ENCODE measurements around the gene LRRTM4.

Gene LRRTM4

DNA sequence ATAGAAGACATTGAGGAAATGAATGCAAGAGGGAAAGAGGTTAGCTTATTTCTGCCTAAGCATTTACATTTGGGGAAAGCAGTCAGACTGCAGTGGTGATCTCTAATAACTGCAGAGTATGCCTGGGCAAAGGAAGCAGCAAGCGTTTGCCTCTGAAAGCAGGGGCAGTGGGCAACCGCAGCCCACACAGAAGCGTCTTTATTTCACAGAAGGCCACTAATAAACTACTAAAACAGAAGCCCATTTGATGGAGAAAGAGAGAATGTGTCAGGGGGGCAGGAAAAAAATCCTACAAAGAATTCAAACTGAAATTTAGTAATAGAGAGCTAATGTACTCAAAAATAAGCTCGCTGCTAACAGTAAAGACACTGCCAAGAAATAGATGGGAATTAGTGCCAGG lies 53.1 kb downstream of the LRRTM4 start:
- DNase-seq: no peak

DNA sequence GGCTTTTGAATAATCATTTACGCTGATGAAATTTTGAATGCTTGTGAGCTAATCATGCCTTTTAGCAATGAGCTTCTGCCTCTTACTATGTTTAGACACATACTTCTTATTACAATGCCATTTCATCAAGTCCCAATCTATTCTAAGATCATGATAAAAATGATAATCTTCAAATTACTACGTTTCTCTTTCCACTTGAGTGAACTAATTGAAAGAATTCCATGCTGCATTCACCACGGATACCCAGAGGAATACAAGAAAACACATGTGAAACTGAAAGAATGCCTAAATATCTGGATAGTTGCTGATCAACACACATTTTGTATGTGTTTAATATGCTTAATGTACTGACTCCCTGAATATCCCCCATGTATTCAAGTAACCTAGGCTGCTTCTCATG lies 62.3 kb downstream of the LRRTM4 start:
- no peak for DNase-seq

DNA sequence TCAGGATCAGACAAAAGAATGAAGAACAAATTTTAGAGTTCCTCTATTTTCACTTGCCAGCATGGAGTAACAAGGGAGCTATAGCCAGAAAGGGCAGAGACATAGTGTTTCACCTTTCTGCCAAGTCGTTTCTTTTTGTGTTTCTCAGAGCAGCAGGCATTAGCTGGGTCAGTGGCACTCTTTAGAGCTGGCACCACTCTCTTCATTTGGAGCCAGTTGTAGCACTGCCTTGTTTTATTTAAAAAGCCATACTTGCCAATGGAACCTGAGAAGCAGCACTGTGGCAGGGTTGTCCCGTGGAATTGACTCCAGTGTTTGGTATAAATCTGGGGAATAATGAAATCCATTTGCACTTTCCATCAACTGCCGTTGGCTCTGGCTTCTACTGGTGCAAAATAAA lies 64.0 kb downstream of the LRRTM4 start:
- no peak for DNase-seq

DNA sequence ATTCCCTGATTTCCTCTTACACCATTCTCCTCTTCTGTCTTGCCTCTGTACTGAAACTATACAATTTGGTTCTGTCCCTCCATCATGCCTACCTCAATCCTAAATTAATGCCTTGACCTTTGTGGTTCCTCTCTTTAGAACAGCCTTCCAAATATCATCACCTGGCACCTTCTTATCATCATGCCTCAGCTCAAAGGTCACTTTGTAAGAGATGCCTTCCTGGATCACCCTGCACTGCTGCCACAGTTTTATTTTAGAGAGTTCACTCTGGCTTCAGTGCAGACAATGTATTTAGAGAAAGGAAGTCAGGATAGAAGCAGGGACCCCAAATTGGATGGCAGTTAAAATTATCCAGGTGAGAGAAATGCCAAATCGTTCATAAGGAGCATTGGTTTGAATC lies 64.5 kb downstream of the LRRTM4 start:
- no peak for DNase-seq

DNA sequence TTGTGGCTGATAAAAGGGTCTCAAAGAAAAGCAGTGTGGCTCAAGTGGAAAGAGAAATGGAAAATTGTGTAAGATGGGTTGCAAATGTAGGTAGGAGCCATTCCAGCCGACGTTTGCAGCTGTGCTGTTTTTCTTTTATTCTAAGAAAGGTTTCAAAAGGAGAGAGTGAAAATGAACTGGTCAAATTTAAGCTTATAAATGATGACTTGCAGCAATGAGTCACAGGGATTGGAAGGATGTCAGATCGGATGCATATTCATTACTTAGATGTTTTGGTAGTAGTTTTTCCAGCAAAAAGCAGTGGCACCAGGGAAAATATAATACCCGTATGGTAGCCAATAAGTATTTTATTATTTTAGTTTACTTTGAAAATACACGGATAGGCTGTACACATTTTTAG lies 79.1 kb downstream of the LRRTM4 start:
- no peak for DNase-seq

DNA sequence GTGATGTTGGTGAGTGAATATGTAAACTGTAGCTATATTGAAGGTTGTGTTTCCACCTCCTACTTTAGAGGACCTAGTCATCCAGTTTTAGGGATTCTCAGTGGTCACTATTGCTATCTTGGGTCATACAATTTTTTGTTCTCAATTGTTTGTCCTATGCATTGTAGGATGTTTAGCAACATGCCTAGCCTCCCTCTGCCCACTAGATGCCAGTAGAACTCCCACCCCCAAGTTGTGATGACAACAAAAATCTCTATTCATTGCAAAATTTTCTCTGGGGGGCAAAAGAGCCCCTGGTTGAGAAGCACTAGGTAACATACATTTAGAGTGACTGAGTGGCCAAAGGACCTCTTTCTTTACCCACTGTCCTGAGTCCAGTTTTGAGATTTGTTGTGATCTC lies 87.3 kb downstream of the LRRTM4 start:
- DNase-seq: no peak

DNA sequence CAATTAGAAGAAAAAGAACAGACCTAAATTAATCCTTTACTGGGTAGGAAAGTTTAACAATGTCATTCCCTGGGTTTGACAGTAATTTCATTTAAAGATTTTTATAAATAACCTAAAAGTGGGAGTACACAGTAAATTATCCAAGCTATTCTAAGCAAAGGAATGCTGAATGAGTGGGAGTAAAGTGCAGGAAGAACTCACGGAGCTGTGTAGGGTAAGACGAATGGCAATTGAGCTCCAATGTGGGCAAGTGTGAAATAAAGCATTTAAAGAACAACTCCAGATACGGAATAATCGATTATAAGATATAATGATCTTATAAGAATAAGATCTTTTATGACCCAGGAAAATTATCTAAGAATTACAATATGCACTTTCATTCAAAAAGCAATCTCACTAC lies 93.2 kb downstream of the LRRTM4 start:
- no peak for DNase-seq

DNA sequence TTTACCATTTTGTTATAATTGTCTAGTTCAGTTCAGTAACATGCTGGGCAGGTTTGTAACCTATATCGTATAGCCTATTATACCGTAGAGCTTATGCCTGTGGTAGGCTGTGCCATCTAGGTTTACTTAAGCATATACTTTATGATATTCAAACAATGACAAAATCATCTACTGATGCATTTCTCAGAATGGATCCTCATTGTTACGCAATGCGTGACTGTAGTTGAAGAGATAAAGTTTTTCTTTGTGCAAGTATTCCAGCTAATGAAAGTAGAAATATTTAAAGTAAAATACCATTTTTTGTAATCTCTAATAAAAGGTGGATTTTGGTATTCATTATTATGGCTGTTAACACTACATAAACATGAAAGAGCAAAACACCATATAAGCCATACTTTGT lies 100.2 kb downstream of the LRRTM4 start:
- no peak for DNase-seq

DNA sequence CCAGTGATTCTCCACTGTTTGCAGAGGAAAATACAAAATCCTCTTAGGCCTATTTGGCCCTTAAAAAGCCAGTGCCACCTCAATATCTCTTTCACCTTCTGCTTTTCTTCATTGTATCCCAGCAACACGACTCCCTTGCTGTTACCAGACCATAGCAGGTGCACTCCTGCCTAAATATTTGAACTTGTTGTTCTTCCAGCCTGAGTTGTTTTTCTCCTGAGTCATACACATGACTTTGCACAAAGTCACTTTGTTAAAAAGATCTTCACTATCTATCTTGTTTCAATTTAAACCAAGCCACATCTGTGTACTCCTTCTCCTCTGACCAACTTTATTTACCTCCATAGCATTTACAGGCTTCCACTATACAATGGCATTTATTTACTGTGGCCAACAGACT lies 103.6 kb downstream of the LRRTM4 start:
- DNase-seq: no peak

DNA sequence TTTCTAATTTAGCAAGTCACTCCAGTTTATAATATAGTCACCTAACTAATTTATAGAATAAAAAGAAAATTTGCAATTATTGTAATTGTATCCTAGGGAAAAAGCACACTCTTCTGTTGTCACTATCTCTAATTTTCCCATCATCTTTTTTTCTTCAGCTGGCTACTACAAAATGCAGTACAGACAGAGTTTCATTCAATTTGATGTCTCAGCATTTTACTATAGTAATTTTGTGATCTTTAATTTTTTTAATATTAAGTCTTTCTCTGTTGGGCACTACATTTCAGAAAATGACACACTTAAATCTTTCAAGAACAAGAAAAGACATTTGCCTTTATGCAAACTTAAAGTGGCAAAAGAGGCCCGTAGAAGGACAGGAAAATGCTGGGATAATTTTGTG lies 118.0 kb downstream of the LRRTM4 start:
- DNase-seq: no peak

DNA sequence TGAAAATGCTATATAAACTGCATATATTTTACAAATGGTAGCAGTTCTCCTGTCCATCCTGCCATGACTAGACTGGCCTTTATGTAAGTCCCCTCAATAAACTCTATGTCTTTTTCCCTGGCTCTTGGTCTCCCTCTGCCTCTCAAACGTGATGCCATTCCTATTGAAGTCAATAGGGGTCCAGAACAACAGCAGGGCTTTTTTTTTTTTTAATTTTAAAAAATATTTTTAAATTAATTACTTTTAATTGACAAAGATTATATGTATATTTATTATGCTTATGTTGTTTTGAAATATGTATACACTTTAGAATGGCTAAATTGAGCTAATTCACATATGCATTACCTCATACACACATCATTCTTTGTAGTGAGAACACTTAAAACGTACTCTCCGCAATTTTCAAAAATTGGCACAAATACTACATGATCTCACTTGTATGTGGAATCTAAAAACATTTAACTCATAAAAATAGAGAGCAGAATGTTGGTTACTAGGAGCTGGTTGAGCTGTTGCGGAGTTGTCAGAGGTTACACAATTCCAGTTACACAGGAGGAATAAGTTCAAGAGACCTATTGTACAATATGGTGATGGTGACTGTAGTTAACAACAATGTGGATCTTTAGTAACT lies 123.1 kb downstream of the LRRTM4 start:
- DNase-seq: no peak

DNA sequence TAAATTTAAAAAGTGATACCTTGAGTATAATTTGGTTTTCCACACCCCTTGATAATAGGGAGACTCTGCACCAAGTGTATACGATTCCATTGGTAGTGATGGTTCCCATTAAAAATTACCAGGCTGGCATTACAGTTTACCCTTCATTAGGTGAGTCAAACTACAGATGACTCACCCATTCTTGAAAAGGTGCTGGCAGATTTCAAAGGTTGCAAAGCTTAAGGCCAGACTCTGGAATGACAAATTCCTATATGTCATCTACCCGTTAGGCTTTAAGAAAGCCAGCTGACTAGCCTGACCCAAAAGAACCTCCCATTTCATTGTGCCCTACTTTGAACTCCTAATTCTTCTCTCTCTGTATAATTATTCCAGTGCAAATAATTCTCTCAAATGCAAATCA lies 124.4 kb downstream of the LRRTM4 start:
- DNase-seq: no peak

DNA sequence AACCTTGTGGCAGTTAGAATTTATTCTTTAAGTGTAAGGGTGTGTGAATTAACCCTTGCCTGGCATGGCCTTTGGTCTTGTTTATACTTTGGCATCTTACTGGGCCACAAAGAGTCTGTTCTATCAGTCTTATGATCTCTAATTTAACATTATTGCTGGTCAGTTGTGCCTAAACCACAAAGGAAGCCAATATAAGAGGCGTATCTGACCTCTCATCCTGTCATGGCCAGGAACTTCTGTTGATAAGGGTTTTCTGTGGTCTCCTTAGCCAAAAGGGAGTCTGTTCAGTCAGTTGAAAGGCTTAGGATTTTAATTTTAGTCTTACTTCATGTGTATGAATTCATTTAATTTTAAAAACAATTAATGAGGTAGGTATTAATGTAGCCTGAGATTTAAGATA lies 127.2 kb downstream of the LRRTM4 start:
- no peak for DNase-seq

DNA sequence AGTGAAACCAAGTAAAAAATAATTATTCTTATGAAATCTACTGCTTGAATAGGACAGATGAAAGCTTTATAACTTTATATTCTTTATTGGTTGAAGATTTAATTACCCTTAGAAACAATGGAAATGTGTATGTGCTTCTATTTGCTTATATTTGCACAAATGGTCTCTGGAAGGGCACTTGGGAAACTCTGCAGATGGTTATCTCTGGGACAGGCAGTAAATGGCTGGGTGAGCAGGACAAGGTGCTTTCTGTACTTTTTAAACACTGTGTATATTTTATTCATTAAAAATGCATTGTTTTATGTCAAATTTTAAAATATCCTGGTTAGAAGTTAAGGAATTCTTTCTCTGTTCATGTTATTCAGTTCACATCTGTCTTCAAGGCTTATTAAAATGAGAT lies 131.1 kb downstream of the LRRTM4 start:
- no peak for DNase-seq

DNA sequence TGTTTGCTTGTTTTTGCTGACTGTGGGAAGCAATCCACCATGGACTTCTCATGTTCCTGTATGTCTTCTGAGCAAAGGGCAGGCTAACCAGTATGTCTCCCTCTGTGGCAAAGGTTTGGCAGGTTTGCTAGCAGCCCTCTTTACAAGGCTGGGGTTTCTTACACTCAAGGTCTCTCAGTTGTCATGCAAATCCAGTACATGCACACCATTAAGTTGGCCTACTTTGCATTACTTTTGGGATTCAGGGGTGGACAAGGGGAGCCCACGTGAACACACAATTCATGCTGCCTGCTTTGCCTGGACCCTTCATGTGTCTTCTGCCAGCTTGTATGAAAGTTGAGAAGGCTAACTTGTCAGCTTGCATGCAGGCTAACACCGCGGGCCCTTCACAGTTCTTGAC lies 134.9 kb downstream of the LRRTM4 start:
- DNase-seq: no peak

DNA sequence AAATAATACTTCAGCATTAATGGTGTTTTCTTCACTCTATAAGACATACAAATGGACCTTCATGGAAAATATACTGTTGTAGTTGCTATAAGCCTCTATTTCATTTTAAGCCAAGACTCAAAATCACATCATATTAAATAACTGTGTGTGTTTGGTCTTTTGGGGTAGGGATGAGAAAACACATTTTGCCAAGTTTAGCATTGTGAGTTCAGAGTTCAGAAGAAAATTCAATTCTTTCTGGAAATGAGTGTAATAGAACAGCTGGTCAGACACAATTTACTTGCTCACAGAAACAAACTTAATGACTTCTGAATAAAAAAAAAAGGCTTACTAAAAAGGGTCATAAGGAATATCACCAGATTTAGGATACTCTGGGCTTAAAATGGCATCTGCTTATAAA lies 149.5 kb downstream of the LRRTM4 start:
- no peak for DNase-seq

DNA sequence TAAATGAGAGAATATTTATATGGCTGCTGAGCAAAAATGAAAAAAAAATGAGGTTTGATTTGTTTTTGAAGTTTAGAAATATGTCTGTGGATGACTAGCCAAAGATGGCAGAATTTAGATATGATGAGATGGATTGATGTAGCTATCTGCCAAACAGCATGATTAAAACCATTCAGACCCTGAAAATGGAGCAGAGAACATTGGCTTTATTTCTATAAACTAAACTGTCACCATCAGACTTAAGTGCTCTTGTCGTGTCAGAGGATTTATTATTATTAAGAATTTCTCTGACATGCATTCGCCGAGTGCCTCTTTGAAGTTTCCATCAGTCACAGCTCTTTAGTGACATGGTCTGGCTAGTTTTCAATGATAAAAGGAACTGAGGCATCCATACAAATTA lies 151.7 kb downstream of the LRRTM4 start:
- no peak for DNase-seq

DNA sequence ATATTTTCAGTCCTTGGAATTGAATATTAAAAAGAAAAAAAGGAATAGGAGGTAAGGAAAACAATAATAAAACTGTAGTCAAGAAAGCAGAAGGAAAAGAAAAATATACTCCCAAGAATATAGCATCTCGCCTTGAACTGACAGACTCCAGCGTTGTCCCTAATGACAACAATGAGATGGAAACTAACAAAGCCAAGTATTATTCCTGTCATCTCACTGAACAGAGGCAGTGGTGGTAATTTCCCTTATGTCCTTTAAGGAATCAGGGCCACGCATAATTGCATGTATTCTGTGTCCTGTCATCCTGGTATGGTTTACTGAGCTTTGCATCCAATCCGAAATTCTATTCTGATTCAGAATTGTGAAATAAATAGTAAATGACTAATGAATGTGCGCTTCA lies 158.9 kb downstream of the LRRTM4 start:
- DNase-seq: no peak

DNA sequence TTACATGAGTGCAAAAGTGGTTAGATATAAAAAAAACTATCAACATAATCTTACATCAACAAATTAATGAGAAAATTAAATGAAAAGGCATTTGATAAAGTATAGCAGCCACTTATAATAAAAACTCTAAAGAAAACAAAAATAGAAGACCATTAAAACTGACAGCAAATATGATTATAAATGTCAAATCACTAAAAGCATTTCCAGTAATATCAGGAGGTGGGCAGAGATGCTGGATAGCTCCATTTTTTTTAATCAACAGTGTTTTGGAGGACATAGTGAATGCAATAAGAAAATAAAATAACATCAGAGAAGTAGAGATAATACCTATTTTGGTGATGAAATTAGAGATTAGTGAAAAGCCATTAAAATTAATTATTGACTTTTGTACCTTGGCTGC lies 173.4 kb downstream of the LRRTM4 start:
- DNase-seq: no peak

DNA sequence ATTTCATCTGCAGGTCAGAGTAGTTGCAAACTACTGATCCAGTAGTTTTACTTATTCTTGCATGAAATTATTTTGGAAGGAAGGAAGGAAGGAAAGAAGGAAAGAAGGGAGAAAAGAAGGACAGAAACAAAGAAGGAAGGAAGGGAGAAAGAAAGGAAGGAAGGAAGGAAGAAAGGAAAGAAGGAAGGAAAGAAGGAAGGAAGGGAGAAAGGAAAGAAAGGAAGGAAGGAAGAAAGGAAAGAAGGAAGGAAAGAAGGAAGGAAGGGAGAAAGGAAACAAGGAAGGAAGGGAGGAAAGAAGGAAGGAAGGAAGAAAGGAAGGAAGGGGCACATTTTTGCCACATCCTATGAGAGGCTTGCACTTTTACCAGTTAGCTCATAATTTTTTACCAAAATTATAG lies 186.2 kb downstream of the LRRTM4 start:
- DNase-seq: no peak

DNA sequence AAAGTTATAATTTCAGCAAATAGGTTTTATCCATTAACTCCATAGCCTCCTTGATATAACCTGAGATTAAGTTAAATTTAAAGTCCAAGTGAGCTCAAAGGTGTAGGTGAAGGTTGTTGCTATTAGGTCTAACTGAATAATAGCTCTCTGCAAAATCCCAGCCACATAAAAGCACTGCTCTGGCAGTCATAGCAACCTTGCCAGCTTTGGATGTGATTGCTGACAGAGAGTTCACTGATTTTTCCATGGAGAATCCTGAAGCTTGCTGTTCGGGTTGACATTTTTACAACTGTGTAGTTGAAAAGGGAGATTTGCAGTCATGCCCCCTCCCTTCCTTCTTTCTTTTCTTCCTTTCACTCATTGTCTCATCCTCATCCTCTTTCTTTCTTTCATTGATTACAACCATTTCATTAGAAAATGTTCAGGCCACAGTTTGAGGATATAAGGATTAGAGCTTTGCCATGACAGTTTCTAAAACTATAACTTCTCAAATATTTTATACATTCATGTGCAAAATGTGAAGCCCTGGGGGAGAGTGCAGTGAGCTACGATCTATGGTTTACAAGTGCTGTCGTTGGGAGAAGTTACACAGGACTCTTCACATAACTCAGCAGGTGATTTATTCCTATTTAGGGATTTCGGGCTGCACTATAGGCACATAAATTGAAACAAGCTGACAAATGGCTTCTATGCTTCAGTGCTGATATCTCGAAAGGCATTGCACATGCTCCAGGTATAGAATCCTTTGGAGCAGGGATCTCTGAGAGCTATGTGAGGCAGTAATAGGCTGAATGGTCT lies 193.8 kb downstream of the LRRTM4 start:
- DNase-seq: no peak

DNA sequence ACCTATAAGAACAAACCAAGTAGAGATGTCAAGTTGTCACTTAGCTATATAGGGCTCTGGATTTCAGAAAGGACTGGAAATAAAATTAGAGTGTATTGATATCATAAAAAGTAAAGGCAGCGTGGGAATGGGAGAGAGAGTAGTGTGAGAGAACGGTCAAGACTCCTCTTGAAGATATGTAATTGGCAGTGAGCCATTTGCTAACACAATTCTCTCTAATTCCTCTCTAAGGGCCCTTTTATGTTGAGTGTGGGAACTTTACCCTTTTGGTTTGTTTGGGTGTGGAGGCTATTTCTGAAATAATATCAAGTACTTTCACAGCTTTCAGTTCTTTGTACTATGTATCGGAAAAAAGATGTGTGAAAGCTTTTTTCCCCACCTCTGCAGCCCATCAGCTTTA lies 196.8 kb downstream of the LRRTM4 start:
- no peak for DNase-seq

DNA sequence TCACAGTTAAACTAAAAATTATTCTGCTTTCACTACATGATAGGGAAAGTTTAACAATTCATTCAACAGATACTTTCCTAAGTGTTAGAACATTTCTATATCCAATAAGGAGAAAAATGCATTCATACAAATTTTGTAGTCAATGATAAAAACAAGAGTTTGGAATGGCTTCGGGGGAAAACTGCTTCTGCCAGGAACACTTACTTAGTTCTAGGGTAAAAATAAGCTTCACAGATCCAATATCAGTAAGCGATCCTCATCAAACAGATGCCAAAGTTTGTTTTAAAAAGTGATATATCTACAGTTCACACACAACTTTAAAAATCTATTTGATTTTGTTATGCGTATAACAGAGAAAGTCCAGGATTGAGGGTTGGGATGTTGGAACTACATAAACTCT lies 199.7 kb downstream of the LRRTM4 start:
- DNase-seq: no peak

DNA sequence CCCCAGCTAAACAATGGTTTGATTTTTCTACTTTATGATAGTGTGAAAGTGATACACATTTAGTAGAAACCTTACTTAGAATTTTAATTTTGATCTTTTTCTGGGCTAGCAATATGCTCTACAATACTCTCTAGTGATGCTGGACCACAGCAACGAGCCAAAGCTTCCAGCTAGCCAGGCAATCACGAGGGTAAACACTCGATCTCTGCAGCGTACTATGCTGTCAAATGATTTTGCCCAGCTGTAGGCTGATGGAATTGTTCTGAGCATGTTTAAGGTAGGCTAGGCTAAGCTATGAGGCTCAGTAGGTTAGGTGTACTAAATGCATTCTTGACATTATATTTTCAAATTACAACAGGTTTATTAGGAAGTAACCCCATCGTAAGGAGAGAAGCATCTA lies 207.5 kb downstream of the LRRTM4 start:
- DNase-seq: no peak

DNA sequence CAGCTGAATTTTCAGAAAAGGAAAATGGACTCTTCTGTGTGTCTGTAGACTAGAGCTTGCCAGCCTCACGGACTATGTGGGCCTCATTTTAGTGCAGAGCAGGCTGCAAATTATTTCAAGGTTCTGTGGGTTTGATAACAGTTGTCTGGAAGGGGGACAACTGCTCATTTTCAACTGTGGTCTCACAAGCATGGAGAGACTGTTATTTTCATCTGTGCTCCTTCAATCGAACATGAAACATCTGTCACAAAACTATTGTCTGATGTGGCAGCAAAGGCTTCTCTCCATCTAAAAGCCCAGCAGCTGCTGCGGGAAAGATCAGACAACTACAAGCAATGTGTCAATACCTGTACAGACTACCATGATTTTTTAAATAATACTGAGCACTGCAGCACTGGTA lies 211.8 kb downstream of the LRRTM4 start:
- no peak for DNase-seq
